GM19025 (cell line): ENCODE data around the gene ROR1.
"Not testable (repeated sequence)": the region's sequence is repeated elsewhere in the genome, so short reads cannot be mapped to it uniquely, and the experiment has no call there.

Experiments
- ATAC-seq: cut with Tn5 transposase; IDR thresholded peaks from one replicate; pipeline ENCODE4 v1.9.1; 2021; ENCODE audit warnings: mild to moderate bottlenecking, low read depth, moderate library complexity; ENCODE audit not compliant: unreplicated experiment

The ROR1 gene

GRCh38 chr1:63819795-63820194, 46.0 kb downstream of the ROR1 start:
- ATAC-seq = no peak

GRCh38 chr1:63821091-63822005, 47.5 kb downstream of the ROR1 start:
- ATAC-seq = no peak

GRCh38 chr1:63822540-63822939, 48.7 kb downstream of the ROR1 start:
- no peak for ATAC-seq

- ATAC-seq = no peak
Measured at GRCh38 chr1:63824451-63824850, 50.6 kb downstream of the ROR1 start.

GRCh38 chr1:63825111-63825510, 51.3 kb downstream of the ROR1 start:
- ATAC-seq = no peak

- ATAC-seq = not testable (repeated sequence)
Measured at GRCh38 chr1:63826246-63826861, 52.5 kb downstream of the ROR1 start.

- no peak for ATAC-seq
Measured at GRCh38 chr1:63827411-63828321, 53.8 kb downstream of the ROR1 start.

- no peak for ATAC-seq
Measured at GRCh38 chr1:63828322-63829044, 54.7 kb downstream of the ROR1 start.

- ATAC-seq = no peak
Measured at GRCh38 chr1:63829349-63830327, 55.8 kb downstream of the ROR1 start.

- no peak for ATAC-seq
Measured at GRCh38 chr1:63831409-63831808, 57.6 kb downstream of the ROR1 start.

- no peak for ATAC-seq
Measured at GRCh38 chr1:63833363-63834119, 59.7 kb downstream of the ROR1 start.

- no peak for ATAC-seq
Measured at GRCh38 chr1:63835128-63835527, 61.3 kb downstream of the ROR1 start.

- ATAC-seq = no peak
Measured at GRCh38 chr1:63836374-63836773, 62.6 kb downstream of the ROR1 start.

- no peak for ATAC-seq
Measured at GRCh38 chr1:63836830-63837229, 63.0 kb downstream of the ROR1 start.

GRCh38 chr1:63843010-63843409, 69.2 kb downstream of the ROR1 start:
- ATAC-seq = no peak

- ATAC-seq = no peak
Measured at GRCh38 chr1:63843884-63844283, 70.1 kb downstream of the ROR1 start.

- ATAC-seq = no peak
Measured at GRCh38 chr1:63845346-63845745, 71.5 kb downstream of the ROR1 start.

- ATAC-seq = no peak
Measured at GRCh38 chr1:63847308-63847910, 73.6 kb downstream of the ROR1 start.
